Breast epithelium (tissue), 4 donors: ENCODE measurements around the gene LRP1. TPM values are rescaled to one million over a fixed set of nuclear protein-coding genes. Genes with fewer than 3 reads are reported as not detected.
A peak's percentile ranks its signal among the peaks of the same experiment; 100 is the strongest.

Experiments
- DNase-seq, 2 donors: peaks; one replicate each; pipeline ENCODE4 v3.0.0-alpha.2; 2019; ENCODE audit warnings: low spot score in 2 of 2
- H3K27ac ChIP-seq, 2 donors: fragments of 200-600 bp; sonication (generic) in 1 of 2; one replicate each; pipeline ENCODE4 v1.5.1; 2016 to 2019; ENCODE audit warnings: mild to moderate bottlenecking in 1 of 2
- H3K27me3 ChIP-seq, 2 donors: fragments of 200-600 bp; sonication (generic) in 1 of 2; one replicate each; pipeline versions ENCODE4 v1.5.1 to v1.6.0; 2017 to 2019; ENCODE audit warnings: control low read depth in 1 of 2, mild to moderate bottlenecking in 1 of 2
- H3K36me3 ChIP-seq: fragments of 200-600 bp; one replicate; pipeline ENCODE4 v1.5.1; 2019
- H3K4me1 ChIP-seq, 2 donors: fragments of 200-600 bp; sonication (generic); one replicate each; pipeline ENCODE4 v1.5.1; 2016 to 2019; ENCODE audit warnings: control low read depth in 1 of 2
- H3K4me3 ChIP-seq, 3 donors: fragments of 200-600 bp; sonication (generic); 1 replicate in 2 of 3; 2 replicates in 1 of 3; pipeline ENCODE4 v1.5.1; 2016 to 2019; ENCODE audit warnings: mild to moderate bottlenecking in 3 of 3, moderate library complexity in 2 of 3
- H3K9me3 ChIP-seq, 2 donors: fragments of 200-600 bp; sonication (generic) in 1 of 2; one replicate each; pipeline ENCODE4 v1.5.1; 2016 to 2019; ENCODE audit warnings: control low read depth in 1 of 2
- POLR2A ChIP-seq: fragments of 450-650 bp; IDR thresholded peaks from one replicate; pipeline ENCODE4 v1.6.1; 2016; ENCODE audit warnings: antibody characterized with exemption, mild to moderate bottlenecking, moderate library complexity
- POLR2AphosphoS5 ChIP-seq, 3 donors: sonication (generic); formaldehyde crosslinking; IDR thresholded peaks; one replicate each; pipeline ENCODE4 v1.6.1; 2017; ENCODE audit warnings: antibody characterized with exemption in 3 of 3
- intact Hi-C: fragments of 100-400 bp; cut with DNase I; formaldehyde crosslinking; loops from one replicate; pipeline ENCODE4 v1.15.1; 2023; ENCODE audit warnings: low total_unique reads
- total RNA-seq, 3 donors: library from RNA; depleted of rRNA; stranded (reverse); fragments of >200 nt; gene quantifications; one replicate each; pipeline ENCODE4 v1.1.0, GENCODE V29; 2016
- TF ChIP-seq, protein P1 (sequence below), 3 donors: fragments of 450-650 bp; IDR thresholded peaks; one replicate each; pipeline ENCODE4 v1.5.1; 2016 to 2017; ENCODE audit warnings: antibody characterized with exemption in 3 of 3, mild to moderate bottlenecking in 3 of 3, moderate library complexity in 3 of 3

Gene LRP1
- total RNA-seq, 3 donors from 2014 or later, result 102 to 894 (median 240) TPM

DNA sequence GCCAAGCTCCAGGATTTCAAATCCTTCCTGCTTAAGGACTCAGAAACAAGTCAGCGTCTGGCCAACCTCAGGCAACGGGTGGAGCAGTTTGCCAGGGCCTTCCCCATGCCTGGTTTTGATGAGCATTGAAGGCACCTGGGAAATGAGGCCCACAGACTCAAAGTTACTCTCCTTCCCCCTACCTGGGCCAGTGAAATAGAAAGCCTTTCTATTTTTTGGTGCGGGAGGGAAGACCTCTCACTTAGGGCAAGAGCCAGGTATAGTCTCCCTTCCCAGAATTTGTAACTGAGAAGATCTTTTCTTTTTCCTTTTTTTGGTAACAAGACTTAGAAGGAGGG, 105.9 kb downstream of the LRP1 start:
- TF ChIP-seq, protein P1, sequence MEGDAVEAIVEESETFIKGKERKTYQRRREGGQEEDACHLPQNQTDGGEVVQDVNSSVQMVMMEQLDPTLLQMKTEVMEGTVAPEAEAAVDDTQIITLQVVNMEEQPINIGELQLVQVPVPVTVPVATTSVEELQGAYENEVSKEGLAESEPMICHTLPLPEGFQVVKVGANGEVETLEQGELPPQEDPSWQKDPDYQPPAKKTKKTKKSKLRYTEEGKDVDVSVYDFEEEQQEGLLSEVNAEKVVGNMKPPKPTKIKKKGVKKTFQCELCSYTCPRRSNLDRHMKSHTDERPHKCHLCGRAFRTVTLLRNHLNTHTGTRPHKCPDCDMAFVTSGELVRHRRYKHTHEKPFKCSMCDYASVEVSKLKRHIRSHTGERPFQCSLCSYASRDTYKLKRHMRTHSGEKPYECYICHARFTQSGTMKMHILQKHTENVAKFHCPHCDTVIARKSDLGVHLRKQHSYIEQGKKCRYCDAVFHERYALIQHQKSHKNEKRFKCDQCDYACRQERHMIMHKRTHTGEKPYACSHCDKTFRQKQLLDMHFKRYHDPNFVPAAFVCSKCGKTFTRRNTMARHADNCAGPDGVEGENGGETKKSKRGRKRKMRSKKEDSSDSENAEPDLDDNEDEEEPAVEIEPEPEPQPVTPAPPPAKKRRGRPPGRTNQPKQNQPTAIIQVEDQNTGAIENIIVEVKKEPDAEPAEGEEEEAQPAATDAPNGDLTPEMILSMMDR (IDR thresholded peaks at IDR 0.05), result no peak
- TF ChIP-seq POLR2A (no peak), POLR2AphosphoS5 (IDR thresholded peaks at IDR 0.05) (no peak)
- Histone ChIP-seq H3K9me3 (no peaks in the 10 kb centered on the region), H3K27ac (peak overlapping the region in 1 of 2 donors; percentile 66), H3K4me3 (no peak overlapping the region), H3K27me3 (peaks cover 3 to 7% of the 10 kb centered on the region in 2 donors), H3K4me1 (peaks cover 4 to 8% of the 10 kb centered on the region in 2 donors), H3K36me3 (no peaks in the 10 kb centered on the region)
- no peak for DNase-seq
- intact Hi-C loops, result no loop called here

DNA sequence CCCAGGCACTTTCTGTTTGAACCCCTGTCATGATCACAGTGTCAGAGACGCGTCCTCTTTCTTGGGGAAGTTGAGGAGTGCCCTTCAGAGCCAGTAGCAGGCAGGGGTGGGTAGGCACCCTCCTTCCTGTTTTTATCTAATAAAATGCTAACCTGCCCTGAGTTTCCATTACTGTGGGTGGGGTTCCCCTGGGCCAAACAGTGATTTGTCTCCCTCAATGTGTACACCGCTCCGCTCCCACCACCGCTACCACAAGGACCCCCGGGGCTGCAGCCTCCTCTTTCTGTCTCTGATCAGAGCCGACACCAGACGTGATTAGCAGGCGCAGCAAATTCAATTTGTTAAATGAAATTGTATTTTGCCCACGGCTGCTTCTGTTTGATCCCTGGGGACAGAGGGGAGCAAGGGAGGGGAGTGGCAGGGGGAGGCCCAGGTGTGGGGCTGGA, 106.3 kb downstream of the LRP1 start:
- H3K9me3 ChIP-seq, result no peaks in the 10 kb centered on the region
- H3K4me3 ChIP-seq, result no peak overlapping the region
- peaks cover 3 to 7% of the 10 kb centered on the region in 2 donors for H3K27me3 ChIP-seq
- intact Hi-C loops, result no loop called here
- no peaks in the 10 kb centered on the region for H3K36me3 ChIP-seq
- H3K4me1 ChIP-seq, result peaks cover 4 to 8% of the 10 kb centered on the region in 2 donors
- DNase-seq, result no peak
- TF ChIP-seq POLR2AphosphoS5 (IDR thresholded peaks at IDR 0.05) (no peak), POLR2A (no peak)
- TF ChIP-seq, protein P1 (IDR thresholded peaks at IDR 0.05), result no peak
- peak overlapping the region in 1 of 2 donors; percentile 66 for H3K27ac ChIP-seq

DNA sequence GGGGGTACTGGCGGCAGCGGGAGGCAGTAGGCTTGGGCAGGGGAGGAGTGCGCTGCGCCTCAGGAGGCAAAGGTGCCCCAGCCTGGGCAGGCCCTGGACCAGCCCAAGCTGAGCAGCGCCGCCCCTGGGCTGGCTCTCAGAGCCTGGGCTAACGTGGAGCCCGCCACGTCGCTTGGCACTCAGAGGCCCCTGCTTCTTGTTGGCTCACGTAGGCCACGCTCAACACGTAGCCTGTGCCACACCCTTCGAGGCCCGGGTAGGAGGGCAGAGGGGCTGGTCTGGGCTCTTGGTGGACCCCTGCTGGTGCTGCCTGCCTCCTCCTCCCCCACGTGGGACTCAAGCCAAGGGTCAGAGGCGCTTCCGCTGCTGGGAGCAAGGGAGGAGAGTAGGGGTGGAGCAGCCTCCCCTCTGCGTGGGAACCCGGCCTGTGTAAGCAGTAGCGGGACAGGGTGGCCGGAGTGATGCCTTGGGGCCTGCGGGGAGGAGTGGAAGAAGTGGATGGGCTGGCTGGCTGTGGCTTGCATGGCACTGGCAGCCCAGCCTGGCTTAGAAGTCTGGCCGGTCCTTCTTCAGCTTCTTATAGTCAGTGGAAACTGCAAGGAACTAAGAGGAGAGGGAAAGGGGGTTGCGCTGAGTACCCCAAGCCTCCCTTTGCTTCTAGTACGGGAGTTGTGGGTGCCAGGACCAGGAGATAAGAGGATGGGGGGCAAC, 106.9 kb downstream of the LRP1 start:
- Histone ChIP-seq H3K9me3 (no peaks in the 10 kb centered on the region), H3K4me3 (no peak overlapping the region), H3K27ac (peak overlapping the region in 1 of 2 donors; percentile 72), H3K36me3 (no peaks in the 10 kb centered on the region), H3K4me1 (peaks cover 10 to 12% of the 10 kb centered on the region in 2 donors), H3K27me3 (peaks cover 3 to 7% of the 10 kb centered on the region in 2 donors)
- TF ChIP-seq POLR2AphosphoS5 (IDR thresholded peaks at IDR 0.05) (no peak), POLR2A (no peak)
- TF ChIP-seq, protein P1 (IDR thresholded peaks at IDR 0.05), result no peak
- intact Hi-C loops, result no loop called here
- DNase-seq, result no peak

DNA sequence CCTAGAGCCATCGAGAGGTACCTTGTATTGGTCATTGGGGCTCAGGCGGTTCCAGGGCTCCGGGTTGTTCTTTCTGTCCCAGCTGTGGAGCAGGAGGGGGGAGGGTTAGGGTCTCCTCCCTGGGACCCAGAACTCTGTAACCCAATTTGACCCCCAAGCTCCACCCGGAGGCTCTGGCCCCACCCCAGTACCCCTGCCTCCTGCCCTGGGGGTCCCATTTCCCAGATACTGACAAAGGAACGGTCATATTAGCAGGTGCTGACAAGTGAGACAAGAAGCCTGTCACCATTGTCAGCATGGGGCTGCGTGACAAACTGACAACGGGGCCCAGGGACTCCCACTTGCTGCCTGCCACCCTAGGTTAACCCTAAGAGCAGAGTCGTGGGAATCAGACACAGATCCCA, 107.4 kb downstream of the LRP1 start:
- Histone ChIP-seq H3K27me3 (peaks cover 3 to 13% of the 10 kb centered on the region in 2 donors), H3K4me3 (peak overlapping the region in 1 of 3 donors; percentile 29), H3K9me3 (no peaks in the 10 kb centered on the region), H3K4me1 (peaks cover 12 to 13% of the 10 kb centered on the region in 2 donors), H3K27ac (peak overlapping the region in 1 of 2 donors; percentile 72), H3K36me3 (no peaks in the 10 kb centered on the region)
- TF ChIP-seq, protein P1 (IDR thresholded peaks at IDR 0.05), result no peak
- no peak for TF ChIP-seq POLR2A
- no peak for TF ChIP-seq POLR2AphosphoS5 (IDR thresholded peaks at IDR 0.05)
- intact Hi-C loops, result no loop called here
- no peak for DNase-seq

DNA sequence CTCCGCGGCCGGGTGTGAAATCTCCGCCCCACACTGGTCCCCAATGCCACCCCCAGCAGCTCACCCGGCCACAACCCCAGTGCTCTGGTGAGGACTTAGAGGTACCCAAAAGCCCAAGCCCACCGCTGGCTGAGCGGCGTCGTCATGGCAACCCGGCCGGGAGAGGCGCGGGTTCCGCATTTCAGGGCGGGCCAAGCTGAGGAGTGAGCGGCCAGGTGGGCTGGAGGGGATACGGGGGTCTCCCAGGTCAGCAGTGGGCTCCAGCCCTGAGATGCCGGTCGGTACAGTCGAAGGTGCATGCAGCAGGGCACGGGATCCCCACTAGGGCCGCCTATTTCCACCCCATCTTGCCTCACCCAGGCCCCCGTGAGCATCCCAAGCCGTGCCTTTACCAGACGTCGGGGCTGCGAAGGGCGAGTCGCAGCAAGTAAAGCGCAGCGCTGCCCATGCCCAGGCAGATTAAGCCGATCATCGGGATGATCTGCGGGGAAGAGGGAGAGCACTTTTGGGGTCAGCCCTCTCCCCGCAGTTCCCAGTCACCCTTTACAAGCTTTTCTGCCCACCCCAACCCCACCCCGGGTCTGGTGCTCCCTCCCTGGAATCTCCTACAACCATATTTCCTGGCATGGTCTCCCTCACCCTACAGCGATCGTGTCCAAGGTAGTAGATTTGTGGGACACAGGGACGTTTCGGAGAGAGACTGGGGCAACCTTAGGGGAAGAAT, 108.1 kb downstream of the LRP1 start:
- Histone ChIP-seq H3K27me3 (peaks cover 3 to 19% of the 10 kb centered on the region in 2 donors), H3K4me1 (peaks cover 13 to 14% of the 10 kb centered on the region in 2 donors), H3K4me3 (peak overlapping the region in 1 of 3 donors; percentile 29), H3K9me3 (no peaks in the 10 kb centered on the region), H3K36me3 (no peaks in the 10 kb centered on the region), H3K27ac (peak overlapping the region in 1 of 2 donors; percentile 72)
- DNase-seq, result no peak
- TF ChIP-seq, protein P1 (IDR thresholded peaks at IDR 0.05), result no peak
- TF ChIP-seq POLR2A (no peak), POLR2AphosphoS5 (IDR thresholded peaks at IDR 0.05) (no peak)
- intact Hi-C loops, result no loop called here
